Activated CD8-positive, alpha-beta memory T cell treated with anti-CD3 and anti-CD28 coated beads for 1 hour (primary cell): ENCODE measurements around the gene ZNF792.
"Not testable (repeated sequence)": the region's sequence is repeated elsewhere in the genome, so short reads cannot be mapped to it uniquely, and the experiment has no call there.

Source experiments
- DNase-seq, 2 donors: peaks; one replicate each; pipeline ENCODE4 v3.0.0-alpha.2; 2020; ENCODE audit warnings: low read depth in 1 of 2; ENCODE audit errors: extremely low read depth in 1 of 2

ZNF792 gene

GRCh38 chr19:34926685-34927375 lies 37.2 kb downstream of the ZNF792 start, which contains the start of gene ZNF30:
TSS of gene ZNF30 (plus strand) at chr19:34926903. CDS start at chr19:34929948, 3,045 bp downstream.
- DNase-seq = peak; percentile 58 to 76

- no peak for DNase-seq
Observed at GRCh38 chr19:34926361-34926684, 37.7 kb downstream of the ZNF792 start.

GRCh38 chr19:34925278-34925855 lies 38.7 kb downstream of the ZNF792 start:
- no peak for DNase-seq

- DNase-seq = not testable (repeated sequence)
Observed at GRCh38 chr19:34920090-34920786, 43.8 kb downstream of the ZNF792 start.

- DNase-seq = no peak
Observed at GRCh38 chr19:34918190-34918589, 45.8 kb downstream of the ZNF792 start.

GRCh38 chr19:34917144-34917543 lies 46.9 kb downstream of the ZNF792 start:
- not testable (repeated sequence) for DNase-seq

- no peak for DNase-seq
Observed at GRCh38 chr19:34910770-34911169, 53.3 kb downstream of the ZNF792 start.
